Measurements from ENCODE around the gene SAMD1.
A peak's percentile ranks its signal among the peaks of the same experiment; 100 is the strongest.

Gene SAMD1

GRCh38 chr19:14082675-14082960 is 7.9 kb downstream of the SAMD1 start:
- ChIA-PET CTCF (interaction anchor here (0.5 to 2.5 kb wide), 3 partner anchors 9 to 483 kb away, joined by 3 to 10 read pairs (median 4); partner anchors contain the start of gene ASF1B), POLR2A (ENCODE audit: low non-redundant PET) (no interaction called here)
- TF ChIP-seq CTCF (conservative IDR thresholded peaks at IDR 0.05; ENCODE audit: low read depth): no peak
- peak overlapping the region; percentile 85 for H3K27ac ChIP-seq
- no peak for DNase-seq (ENCODE audit: low spot score)

- ChIA-PET POLR2A (ENCODE audit: low non-redundant PET) (interaction anchor here (0.5 to 0.6 kb wide), 2 partner anchors 108 to 242 kb away, joined by 3 to 4 read pairs; no protein-coding TSS in a partner anchor), CTCF (interaction anchor here (0.5 to 2.5 kb wide), 5 partner anchors 9 to 483 kb away, joined by 3 to 10 read pairs (median 3); partner anchors contain the start of genes ASF1B and MISP3)
- H3K27ac ChIP-seq: peak overlapping the region; percentile 85
- no peak for TF ChIP-seq CTCF (conservative IDR thresholded peaks at IDR 0.05; ENCODE audit: low read depth)
- no peak for DNase-seq (ENCODE audit: low spot score)
Measured at GRCh38 chr19:14081797-14082674, 8.5 kb downstream of the SAMD1 start.

- ChIA-PET POLR2A (ENCODE audit: low non-redundant PET) (interaction anchor here (0.6 to 0.9 kb wide), 2 partner anchors 107 to 193 kb away, joined by 3 read pairs; no protein-coding TSS in a partner anchor), CTCF (interaction anchor here (0.6 to 2.5 kb wide), 5 partner anchors 8 to 55 kb away, joined by 3 to 10 read pairs (median 3); partner anchors contain the start of genes ASF1B and MISP3)
- DNase-seq (ENCODE audit: low spot score): peak; percentile 98
- no peak for TF ChIP-seq CTCF (conservative IDR thresholded peaks at IDR 0.05; ENCODE audit: low read depth)
- H3K27ac ChIP-seq: peak overlapping the region; percentile 85
Measured at GRCh38 chr19:14080887-14081796, 9.4 kb downstream of the SAMD1 start.

GRCh38 chr19:14078411-14078810 is 12.1 kb downstream of the SAMD1 start:
- no peak overlapping the region for H3K27ac ChIP-seq
- TF ChIP-seq CTCF (conservative IDR thresholded peaks at IDR 0.05; ENCODE audit: low read depth): no peak
- CTCF ChIA-PET: interaction anchor here (0.7 to 0.9 kb wide), 3 partner anchors 19 to 1170 kb away, joined by 3 to 5 read pairs (median 3); partner anchors contain the start of gene ASF1B
- DNase-seq (ENCODE audit: low spot score): no peak
- POLR2A ChIA-PET (ENCODE audit: low non-redundant PET): no interaction called here

- H3K27ac ChIP-seq: peak overlapping the region; percentile 85
- ChIA-PET CTCF (interaction anchor here (0.5 to 2.7 kb wide), 13 partner anchors 9 to 212 kb away, joined by 3 to 22 read pairs (median 4); no protein-coding TSS in a partner anchor), POLR2A (ENCODE audit: low non-redundant PET) (no interaction called here)
- TF ChIP-seq CTCF (conservative IDR thresholded peaks at IDR 0.05; ENCODE audit: low read depth): no peak
- peak; percentile 62 for DNase-seq (ENCODE audit: low spot score)
Measured at GRCh38 chr19:14073925-14074838, 16.4 kb downstream of the SAMD1 start.

Measured in RWPE1 (cell line).